Thymus (tissue), 11 donors: Measurements from ENCODE around the gene GPATCH1. TPM values are rescaled to one million over a fixed set of nuclear protein-coding genes. Genes with fewer than 3 reads are reported as not detected.
"Not testable (repeated sequence)": the region's sequence is repeated elsewhere in the genome, so short reads cannot be mapped to it uniquely, and the experiment has no call there.

Experiments used
- DNase-seq, 9 donors: peaks; one replicate each; pipeline ENCODE4 v3.0.0-alpha.2; 2013; ENCODE audit warnings: low spot score in 9 of 9, low read depth in 6 of 9, missing footprints in 1 of 9
- H3K27ac ChIP-seq, 2 donors: one replicate each; pipeline ENCODE4 v1.5.1; 2013; ENCODE audit warnings: control low read depth in 1 of 2, low read depth in 1 of 2, low read length in 1 of 2, mild to moderate bottlenecking in 1 of 2, moderate library complexity in 1 of 2
- H3K27me3 ChIP-seq, 2 donors: one replicate each; pipeline ENCODE4 v1.5.1; 2013; ENCODE audit warnings: low read length in 1 of 2; ENCODE audit not compliant: control insufficient read depth in 2 of 2, insufficient read depth in 1 of 2
- H3K36me3 ChIP-seq, 2 donors: one replicate each; pipeline ENCODE4 v1.5.1; 2013; ENCODE audit warnings: low read length in 1 of 2, mild to moderate bottlenecking in 1 of 2, moderate library complexity in 1 of 2; ENCODE audit not compliant: control insufficient read depth in 2 of 2, insufficient read depth in 2 of 2
- H3K4me1 ChIP-seq, 2 donors: one replicate each; pipeline ENCODE4 v1.5.1; 2013; ENCODE audit warnings: low read length in 2 of 2; ENCODE audit not compliant: control insufficient read depth in 2 of 2, insufficient read depth in 2 of 2
- H3K4me3 ChIP-seq, 2 donors: one replicate each; pipeline ENCODE4 v1.5.1; 2013; ENCODE audit warnings: low read length in 2 of 2, control low read depth in 1 of 2, mild to moderate bottlenecking in 1 of 2
- H3K9me3 ChIP-seq, 2 donors: one replicate each; pipeline ENCODE4 v1.5.1; 2013; ENCODE audit warnings: low read length in 1 of 2, mild to moderate bottlenecking in 1 of 2; ENCODE audit not compliant: control insufficient read depth in 2 of 2, insufficient read depth in 1 of 2
- WGBS: extraction: QIAGEN DNeasy Blood & Tissue Kit; methylation state at CpG from one replicate; pipeline ENCODE4 v1.1.7; 2013; 5-methylcytosine and 5-hydroxymethylcytosine counted together
- polyA plus RNA-seq: library from polyadenylated mRNA; stranded (reverse); fragments of 200-250 nt; gene quantifications from one replicate; pipeline ENCODE4 v1.2.3, GENCODE V29; 2013
- total RNA-seq: library from RNA; stranded (reverse); fragments of 120-200 nt; gene quantifications from one replicate; pipeline ENCODE4 v1.2.4, GENCODE V29; 2013
- donor health status: healthy.

GPATCH1 gene
- total and polyA plus RNA-seq, 2 donors = 8.2 to 8.7 TPM

DNA sequence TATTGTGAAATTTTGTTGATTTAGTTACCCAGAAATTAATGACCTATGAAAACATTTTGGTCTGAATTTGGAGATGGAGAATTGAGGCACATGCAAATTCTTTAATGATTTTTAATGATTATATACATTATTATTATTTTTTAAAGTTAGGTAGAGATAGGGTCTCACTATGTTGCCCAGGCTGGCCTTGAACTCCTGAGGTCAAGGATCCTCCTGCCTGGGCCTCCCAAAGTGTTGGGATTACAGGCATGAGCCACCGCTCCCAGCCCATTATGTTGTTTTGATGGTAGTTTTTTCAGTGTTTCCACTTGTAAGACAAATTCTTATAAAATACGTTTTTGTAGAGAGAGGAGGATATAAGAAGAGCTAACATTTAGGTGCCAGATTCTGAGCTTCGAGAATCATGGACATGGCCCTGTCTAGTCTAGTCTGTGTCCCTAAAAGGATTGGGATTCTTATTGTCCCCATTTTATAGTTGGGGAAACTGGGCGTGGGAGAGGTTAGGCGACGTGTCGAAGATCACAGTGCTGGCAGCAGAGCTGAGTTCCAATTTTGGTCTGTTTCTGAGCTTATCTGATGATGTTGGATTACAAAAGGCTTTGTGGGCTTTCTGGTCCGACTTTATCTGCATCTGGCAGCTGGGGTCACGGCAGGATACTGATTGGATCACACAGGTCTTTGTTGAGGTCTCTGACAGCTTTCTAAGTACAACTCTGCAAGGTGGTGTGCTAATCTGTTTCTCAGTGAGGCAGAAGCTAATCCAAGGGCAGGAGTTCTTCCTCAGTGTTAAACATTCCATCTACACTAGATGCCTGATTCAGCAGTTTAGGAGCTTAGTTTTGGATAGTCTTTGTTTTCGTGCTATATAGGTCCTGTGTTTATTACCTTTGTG, 43.5 kb downstream of the GPATCH1 start:
- Histone ChIP-seq H3K9me3 (no peaks in the 10 kb centered on the region), H3K4me3 (no peak overlapping the region), H3K4me1 (no peaks in the 10 kb centered on the region), H3K27me3 (no peaks in the 10 kb centered on the region), H3K36me3 (peaks cover 16 to 30% of the 10 kb centered on the region in 2 donors), H3K27ac (no peak overlapping the region)
- 72% methylated on average over 10 of the region's 10 CpGs for WGBS
- DNase-seq = no peak

DNA sequence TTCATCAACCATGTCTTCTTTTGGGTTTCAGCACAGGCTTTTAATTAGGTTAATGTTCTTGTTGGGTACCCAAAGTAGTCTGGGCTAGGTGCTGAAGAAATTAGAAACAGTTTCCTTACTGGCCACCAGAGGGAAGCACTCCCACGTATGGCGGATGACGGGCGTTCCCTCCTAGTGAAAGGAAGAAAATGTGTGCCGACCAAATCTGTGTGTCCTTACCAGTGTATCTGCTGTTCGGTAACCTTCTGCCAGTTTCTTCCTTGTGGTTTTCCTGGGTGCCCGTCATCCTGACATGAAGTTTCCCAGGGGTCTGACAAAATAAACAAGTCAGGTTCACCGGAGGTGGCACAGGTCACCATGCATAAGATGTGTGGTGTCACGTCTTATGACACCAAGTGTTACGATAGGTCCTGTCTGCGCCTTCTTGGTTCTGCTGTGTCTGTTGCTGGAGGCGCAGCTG, 45.0 kb downstream of the GPATCH1 start:
- peaks cover 15 to 35% of the 10 kb centered on the region in 2 donors for H3K36me3 ChIP-seq
- no peaks in the 10 kb centered on the region for H3K4me1 ChIP-seq
- peak in 8 of 9 donors; percentile 25 to 63 (median 38) for DNase-seq
- 44% methylated on average over 12 of the region's 12 CpGs for WGBS
- no peaks in the 10 kb centered on the region for H3K9me3 ChIP-seq
- no peak overlapping the region for H3K4me3 ChIP-seq
- H3K27me3 ChIP-seq = no peaks in the 10 kb centered on the region
- H3K27ac ChIP-seq = no peak overlapping the region

GRCh38 chr19:33126712-33127111, 45.7 kb downstream of the GPATCH1 start:
- H3K4me3 ChIP-seq, H3K27ac ChIP-seq, H3K27me3 ChIP-seq, DNase-seq, H3K9me3 ChIP-seq, H3K4me1 ChIP-seq: not testable (repeated sequence)
- H3K36me3 ChIP-seq = peaks cover 15 to 35% of the 10 kb centered on the region in 2 donors
- WGBS = 98% methylated on average over 8 of the region's 8 CpGs

GRCh38 chr19:33129901-33130300, 48.9 kb downstream of the GPATCH1 start:
- H3K27me3 ChIP-seq = peaks cover 0 to 9% of the 10 kb centered on the region in 2 donors
- no peaks in the 10 kb centered on the region for H3K9me3 ChIP-seq
- no peaks in the 10 kb centered on the region for H3K4me1 ChIP-seq
- WGBS = 96% methylated on average over 6 of the region's 6 CpGs
- no peak overlapping the region for H3K27ac ChIP-seq
- H3K4me3 ChIP-seq = no peak overlapping the region
- H3K36me3 ChIP-seq = peaks cover 15 to 35% of the 10 kb centered on the region in 2 donors
- no peak for DNase-seq

- peaks cover 15 to 35% of the 10 kb centered on the region in 2 donors for H3K36me3 ChIP-seq
- no peaks in the 10 kb centered on the region for H3K4me1 ChIP-seq
- no peak overlapping the region for H3K27ac ChIP-seq
- no peak overlapping the region for H3K4me3 ChIP-seq
- 97% methylated on average over 6 of the region's 6 CpGs for WGBS
- no peaks in the 10 kb centered on the region for H3K9me3 ChIP-seq
- peaks cover 0 to 9% of the 10 kb centered on the region in 2 donors for H3K27me3 ChIP-seq
- DNase-seq = no peak
Measured at GRCh38 chr19:33130433-33130832, 49.5 kb downstream of the GPATCH1 start.

DNA sequence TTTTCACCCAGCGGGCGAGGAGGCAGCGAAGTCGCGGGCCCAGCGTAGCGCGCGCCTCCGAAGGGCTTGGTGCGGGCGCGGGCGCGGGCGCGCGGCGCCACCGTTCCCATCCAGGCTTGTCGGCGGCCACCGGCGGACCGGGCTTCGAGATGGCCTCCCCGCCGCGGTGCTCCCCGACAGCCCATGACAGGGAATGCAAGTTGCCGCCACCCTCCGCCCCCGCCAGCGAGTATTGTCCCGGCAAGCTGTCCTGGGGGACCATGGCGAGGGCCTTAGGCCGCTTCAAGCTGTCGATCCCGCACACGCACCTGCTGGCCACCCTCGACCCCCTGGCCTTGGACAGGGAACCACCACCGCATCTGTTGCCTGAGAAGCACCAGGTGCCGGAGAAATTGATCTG, 51.0 kb downstream of the GPATCH1 start, which contains the start of gene WDR88:
Gene WDR88 (plus strand): TSS at position 94 of the 400 bp plus-strand sequence. CDS start 56 bp downstream, at position 150.
- H3K4me1 ChIP-seq = no peaks in the 10 kb centered on the region
- peaks cover 9 to 22% of the 10 kb centered on the region in 2 donors for H3K36me3 ChIP-seq
- no peak within 1 kb of the TSS for H3K4me3 ChIP-seq
- no peak within 1 kb of the TSS for H3K27ac ChIP-seq
- no peaks in the 10 kb centered on the region for H3K9me3 ChIP-seq
- 96% methylated on average over 43 of the region's 43 CpGs for WGBS
- no peak for DNase-seq
- H3K27me3 ChIP-seq = peaks cover 0 to 9% of the 10 kb centered on the region in 2 donors

- H3K9me3 ChIP-seq = no peaks in the 10 kb centered on the region
- H3K4me1 ChIP-seq = no peaks in the 10 kb centered on the region
- DNase-seq = no peak
- 96% methylated on average over 15 of the region's 15 CpGs for WGBS
- H3K27me3 ChIP-seq = peaks cover 0 to 9% of the 10 kb centered on the region in 2 donors
- H3K36me3 ChIP-seq = peaks cover 9 to 21% of the 10 kb centered on the region in 2 donors
- H3K4me3 ChIP-seq = no peak overlapping the region
- no peak overlapping the region for H3K27ac ChIP-seq
Measured at GRCh38 chr19:33132425-33132824, 51.4 kb downstream of the GPATCH1 start.

GRCh38 chr19:33133438-33134031, 52.6 kb downstream of the GPATCH1 start:
- H3K4me1 ChIP-seq = no peaks in the 10 kb centered on the region
- peaks cover 0 to 9% of the 10 kb centered on the region in 2 donors for H3K27me3 ChIP-seq
- no peak overlapping the region for H3K27ac ChIP-seq
- H3K9me3 ChIP-seq = no peaks in the 10 kb centered on the region
- H3K4me3 ChIP-seq = no peak overlapping the region
- DNase-seq = no peak
- 82% methylated on average over 13 of the region's 13 CpGs for WGBS
- H3K36me3 ChIP-seq = peaks cover 8 to 12% of the 10 kb centered on the region in 2 donors

GRCh38 chr19:33134571-33135041, 53.6 kb downstream of the GPATCH1 start:
- H3K4me1 ChIP-seq = no peaks in the 10 kb centered on the region
- peaks cover 5 to 10% of the 10 kb centered on the region in 2 donors for H3K36me3 ChIP-seq
- WGBS = 23% methylated on average over 38 of the region's 38 CpGs
- no peaks in the 10 kb centered on the region for H3K9me3 ChIP-seq
- H3K4me3 ChIP-seq = no peak overlapping the region
- peak in 5 of 9 donors; percentile 11 to 67 (median 37) for DNase-seq
- peaks cover 0 to 11% of the 10 kb centered on the region in 2 donors for H3K27me3 ChIP-seq
- H3K27ac ChIP-seq = no peak overlapping the region
